Activated CD8-positive, alpha-beta memory T cell treated with anti-CD3 and anti-CD28 coated beads, Interleukin-2, amount 50 U/mL, for 1 hour (primary cell): Measurements from ENCODE around the gene OSBPL2.

Source experiments
- DNase-seq: peaks from one replicate; pipeline ENCODE4 v3.0.0-alpha.2; 2020; ENCODE audit errors: extremely low read depth

OSBPL2 gene

DNA sequence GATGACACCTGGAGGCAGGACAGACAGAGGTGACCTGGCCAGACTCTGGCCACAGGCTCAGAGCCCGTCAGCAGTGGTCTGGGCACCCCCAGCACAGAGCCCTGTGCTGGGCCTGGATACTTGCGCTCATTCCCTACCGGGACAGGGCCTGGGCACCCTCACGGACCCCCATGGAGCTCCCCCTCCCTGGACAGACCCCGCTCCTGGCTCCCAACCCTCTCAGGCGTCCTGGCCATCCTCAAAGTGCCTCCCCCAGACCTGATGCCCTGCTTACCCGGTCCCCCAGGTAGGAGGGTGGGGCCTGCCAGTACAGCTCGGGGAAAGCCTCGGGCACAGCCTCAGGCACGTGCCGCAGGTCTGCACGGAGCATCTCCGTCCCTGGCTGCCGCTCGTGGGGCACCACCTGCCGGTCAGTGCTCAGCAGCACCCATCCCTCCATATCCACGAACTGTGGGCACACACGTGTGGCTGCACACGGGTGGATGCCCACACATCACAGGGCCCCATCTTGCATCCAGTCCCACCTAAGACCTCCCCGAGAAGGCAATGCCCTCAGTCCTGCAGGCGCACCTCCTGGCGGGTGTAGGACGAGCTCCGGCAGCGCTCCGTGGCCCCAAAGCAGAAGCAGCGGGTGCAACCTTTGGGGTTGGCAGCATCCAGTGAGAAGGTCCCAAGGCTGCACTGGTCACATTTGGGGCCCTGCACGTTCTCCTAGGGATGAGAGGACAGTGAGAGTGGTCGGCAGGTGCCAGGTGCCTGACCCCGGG is 88.8 kb downstream of the OSBPL2 start:
- DNase-seq, result no peak

DNA sequence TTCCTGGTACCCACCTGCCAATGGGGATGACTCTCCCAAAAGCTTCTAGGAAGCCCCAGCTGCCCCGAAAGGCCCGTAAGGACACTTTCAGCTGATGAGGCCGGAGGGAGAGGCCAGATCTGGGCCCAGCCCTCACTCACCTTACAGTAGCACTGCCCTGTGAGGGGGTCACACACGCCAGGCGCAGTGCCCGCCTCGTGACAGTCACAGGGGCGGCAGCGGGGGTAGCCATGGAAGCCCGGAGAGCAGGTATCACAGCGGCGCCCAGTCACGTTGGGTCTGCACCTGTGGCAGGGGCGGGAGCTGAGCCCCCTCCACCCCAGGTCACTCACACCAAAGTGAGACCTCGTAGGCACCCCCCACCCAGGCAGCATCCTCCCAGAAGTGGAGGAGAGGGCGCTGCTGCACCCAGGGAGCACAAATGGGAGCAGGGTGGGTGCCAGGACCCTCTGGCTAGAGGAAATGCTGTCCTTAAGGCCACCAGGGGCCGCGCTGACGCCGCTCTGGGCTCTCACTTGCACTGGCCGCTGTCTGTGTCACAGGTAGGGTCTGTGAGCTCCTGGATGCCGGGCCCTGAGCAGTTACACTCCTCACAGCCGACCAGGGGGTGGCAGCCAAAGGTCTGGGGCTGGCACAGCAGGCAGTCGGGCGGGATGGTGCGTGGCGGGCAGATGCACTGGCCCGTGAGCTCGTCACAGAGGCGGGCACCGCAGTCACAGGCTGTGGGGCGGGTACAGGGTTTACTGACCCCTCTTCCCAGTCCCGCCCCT is 89.6 kb downstream of the OSBPL2 start:
- no peak for DNase-seq

DNA sequence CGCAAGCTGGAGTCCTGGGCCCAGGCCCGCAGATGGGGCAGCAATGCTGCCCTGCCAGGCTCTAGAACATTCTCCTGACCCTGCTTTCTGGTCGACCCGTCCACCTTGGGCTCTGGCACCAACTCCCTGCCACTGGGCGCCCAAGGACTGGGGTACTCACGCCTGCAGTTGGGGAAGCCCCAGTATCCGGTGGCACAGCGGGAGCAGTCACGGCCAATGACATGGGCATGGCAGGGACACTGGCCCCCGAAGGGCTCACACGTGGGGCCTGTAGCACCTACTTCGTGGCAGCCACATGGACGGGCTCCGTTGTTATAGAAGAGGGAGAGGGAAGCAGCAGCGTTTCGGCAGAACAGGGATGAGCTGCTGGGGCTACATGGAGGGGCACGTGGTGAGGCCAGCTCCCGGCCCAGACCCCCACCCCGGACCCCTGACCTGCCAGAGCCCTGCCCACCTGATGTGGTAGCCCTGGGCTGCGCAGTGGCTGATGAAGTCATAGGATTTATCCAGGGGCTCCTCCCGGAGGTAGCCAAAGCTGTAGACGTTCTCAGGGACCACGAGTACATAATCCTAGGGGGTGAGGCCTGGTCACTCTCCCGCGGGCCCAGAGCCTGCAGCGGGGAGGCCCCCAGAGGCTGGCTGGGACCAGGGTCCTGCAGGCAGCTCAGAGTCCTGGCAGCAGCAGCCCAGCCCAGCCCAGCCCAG is 90.5 kb downstream of the OSBPL2 start:
- DNase-seq, result no peak

DNA sequence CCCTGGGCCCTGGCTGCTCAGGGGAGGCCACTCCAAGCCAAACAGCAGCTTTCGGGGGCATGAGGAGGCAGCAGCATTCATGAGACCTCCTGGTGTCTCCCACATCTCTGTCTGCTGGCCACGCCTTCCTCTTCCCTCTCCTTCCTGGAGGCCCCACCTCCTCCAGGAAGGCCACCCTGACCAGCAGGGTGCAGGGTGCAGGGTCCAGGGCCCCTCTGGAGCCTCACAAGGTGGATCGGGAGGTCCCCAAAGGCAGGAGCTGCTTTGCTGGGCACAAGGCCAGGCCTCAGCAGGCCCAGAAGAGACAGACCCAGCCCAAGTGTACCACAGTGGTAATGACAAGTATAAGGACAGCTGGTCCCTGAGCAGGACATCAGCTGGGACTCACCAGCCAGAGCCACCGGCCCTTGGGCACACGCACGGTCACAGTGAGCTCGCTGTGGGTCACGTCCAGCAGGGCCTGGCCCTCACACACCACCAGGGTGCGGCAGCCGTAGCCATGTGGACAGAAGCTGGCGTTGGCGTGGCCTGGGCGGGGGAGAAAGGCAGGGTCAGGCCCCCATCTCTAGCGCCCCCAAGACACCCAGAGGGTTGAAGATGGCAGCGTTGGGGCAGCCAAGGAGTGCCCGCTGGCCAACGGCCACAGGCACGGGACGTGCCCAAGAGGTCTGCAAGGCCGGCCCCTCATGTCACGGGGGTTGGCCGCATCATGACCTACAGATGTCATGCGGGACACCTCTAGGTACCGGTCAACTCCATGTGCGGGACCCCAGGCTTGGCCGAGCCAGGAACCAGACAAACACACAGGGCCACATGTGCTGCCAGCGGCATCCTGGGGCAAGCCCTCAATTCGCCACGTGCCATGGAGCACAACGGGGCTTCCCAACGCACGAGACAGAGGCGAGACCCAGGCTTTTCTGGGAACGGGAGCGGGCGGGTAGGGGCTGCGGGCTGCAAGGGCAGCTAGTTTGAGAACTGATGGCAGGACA is 91.4 kb downstream of the OSBPL2 start:
- no peak for DNase-seq

DNA sequence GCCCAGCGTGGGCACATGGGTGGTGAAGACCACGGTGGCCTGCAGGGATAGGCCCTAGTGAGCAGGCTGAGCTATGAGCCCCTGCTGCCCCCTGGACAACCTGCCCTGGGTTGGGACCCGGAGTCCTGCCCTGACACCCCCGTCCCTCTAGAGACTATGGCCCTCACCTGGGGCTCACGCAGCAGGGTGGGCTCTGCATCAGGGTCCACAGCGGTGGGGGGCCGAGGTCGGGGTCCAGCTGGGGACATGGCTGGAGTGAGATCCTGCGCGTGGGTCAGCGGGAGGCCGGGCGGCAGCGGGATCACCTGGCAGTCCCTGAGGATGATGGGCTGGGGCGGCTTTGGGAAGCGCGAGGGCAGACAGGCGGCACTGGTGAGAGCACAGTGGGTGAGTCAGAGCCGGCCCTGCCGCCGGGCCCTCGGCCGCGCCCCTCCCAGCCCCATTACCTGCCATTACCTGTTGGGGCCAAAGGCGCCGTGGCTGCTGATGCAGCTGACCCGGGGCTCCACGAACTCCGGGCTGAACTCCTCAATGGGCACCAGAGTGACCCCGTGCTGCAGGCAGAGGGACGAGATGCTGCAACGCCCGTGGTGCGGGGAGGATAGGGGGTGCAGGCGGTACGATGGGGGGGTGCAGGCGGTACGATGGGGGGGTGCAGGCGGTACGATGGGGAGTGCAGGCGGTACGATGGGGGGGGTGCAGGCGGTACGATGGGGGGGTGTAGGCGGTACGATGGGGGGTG is 92.4 kb downstream of the OSBPL2 start:
- no peak for DNase-seq

DNA sequence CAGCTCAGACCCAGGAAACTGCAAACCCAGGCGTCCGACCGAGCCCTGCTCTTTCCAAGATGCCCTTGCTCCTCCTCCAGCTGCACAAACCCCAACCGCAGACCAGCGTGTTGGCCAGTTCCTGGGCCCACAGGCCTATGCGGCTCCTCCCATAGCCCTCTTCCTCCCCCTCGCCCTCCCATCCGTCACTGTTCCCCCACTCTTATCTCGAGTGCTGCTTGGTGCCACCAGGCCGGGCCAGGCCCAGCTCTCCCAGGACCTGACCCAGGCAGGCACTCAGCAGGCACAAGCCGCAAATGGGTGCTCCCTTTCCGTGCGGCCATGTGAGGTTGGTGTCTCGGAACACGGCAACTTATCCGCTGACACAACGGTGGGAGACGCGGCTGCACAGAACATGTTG is 93.0 kb downstream of the OSBPL2 start:
- DNase-seq, result no peak

DNA sequence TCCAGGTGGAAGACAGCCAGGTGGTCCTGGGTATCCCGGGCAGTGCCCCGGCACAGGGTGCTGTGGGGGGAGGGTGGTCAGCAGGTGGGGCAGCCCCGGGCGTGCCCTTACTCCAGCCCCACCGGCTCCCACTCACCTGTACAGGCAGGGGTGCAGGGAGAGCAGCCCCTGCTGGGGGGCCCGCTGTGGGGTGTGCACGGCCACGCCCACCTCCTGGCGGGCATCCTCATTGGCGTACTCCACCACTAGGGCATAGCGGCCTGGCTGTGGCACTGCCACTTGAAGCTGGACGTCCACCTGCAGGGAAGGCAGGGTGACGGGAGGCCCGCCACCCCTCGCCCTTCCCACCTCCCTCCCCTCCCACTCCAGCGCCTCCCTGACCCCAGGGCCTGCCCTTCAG is 94.1 kb downstream of the OSBPL2 start:
- DNase-seq, result no peak

DNA sequence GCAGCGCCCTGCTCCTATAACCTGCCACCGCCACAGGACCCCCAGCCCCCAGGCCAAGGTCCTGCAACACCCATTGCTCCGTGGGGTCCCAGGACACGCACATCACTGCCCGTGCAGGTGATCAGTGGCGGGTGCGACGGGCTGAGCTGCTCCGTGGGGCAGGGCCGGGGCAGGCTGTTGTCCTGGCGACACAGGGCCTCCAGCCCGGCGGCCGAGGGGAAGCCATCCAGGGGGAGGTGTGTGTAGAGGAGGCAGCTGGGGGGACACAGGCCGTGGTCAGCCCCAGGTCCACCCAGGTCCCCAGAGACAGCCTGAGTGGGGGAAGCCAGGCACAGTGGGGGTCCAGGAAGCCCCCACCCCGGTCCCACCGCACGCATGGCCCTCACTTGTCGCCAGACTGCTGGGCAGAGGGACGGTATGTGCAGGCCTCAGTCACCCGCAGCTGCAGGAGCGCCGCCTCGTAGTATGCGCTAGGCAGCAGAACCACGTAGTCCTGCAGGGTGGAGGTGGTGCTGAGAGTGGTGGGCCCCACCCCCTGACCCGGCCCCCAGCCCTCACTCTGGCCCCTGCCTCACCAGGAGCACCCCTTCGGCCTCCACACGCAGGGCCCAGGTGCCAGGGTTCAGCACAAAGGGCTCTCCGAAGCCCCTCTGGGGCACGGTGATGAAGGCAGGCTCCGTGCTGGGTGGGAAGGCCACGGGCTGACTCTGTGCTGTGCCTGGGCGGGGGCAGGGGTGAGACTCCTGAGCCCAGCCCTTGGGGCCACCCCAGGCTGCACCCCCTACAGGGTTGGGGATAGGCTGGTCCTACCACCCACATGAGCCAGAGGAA is 94.9 kb downstream of the OSBPL2 start:
- DNase-seq, result no peak

DNA sequence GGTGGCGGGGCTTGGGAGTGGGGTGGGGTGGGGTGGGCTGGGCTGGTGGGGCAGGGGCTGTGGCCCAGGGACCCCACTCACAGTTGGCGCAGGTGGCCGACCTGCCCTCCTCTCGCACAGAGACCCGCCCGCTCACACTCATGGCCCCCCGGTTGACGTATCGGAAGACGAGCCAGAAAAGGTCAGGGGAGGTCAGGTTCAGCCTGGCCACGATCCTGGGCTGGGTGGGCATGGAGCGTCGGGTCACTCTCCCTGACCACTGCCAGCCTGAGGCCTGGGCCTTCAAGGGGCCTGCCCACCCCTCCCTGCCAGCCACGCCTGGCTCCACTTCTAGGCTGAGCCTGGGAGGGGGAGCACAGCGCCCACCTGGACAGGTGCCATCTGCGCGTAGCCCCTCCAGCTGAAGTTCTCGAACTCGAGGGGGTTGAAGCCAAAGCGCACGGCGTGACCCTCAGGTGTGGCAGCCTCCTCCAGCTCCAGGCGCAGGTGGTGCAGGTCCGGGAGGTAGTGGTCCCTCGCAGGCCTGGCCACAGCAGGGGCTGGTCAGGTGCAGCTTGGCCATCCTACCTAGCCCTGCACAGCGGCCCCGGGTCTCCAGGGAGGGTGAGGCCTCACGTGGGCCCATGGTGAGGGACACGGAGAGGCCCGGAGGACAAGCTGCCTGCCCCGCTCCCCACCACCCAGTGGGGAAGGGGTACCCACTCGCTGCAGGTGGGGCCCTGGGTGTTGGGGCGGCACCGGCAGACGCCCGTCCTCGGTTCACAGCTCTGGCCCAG is 95.7 kb downstream of the OSBPL2 start:
- no peak for DNase-seq

DNA sequence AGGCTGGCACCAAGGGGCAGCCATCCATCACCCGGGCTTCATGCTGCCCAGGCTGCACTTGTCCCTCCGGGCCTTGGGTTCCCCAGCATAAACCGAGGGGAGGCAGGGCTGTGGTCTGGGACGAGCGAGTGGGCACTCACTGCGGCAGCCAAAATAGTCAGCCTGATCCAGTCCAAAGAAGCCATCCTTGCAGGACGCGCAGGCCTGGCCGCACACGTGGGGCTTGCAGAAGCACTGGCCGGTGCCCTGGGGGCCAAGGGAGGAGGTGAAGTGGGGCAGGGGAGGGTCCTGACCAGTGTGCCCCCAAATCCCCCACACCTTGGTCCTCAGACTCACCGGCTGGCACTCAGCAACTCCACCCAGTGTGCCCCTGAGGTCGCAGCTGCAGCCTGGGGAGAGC is 96.6 kb downstream of the OSBPL2 start:
- DNase-seq, result no peak

DNA sequence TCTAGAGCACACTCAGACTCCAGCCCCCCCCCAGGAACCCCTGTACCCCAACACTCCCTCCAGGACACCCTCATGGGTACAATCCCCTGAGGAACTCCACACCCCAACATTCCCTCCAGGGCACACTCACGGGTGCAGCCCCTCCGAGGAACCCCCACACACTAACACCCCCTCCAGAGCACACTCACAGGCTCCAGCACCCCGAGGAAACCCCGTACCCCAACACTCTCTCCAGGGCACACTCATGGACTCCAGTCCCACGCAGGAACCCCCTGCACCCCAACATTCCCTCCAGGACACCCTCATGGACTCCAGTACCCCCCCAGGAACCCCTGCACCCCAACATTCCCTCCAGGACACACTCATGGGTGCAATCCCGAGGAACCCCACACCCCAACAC is 97.2 kb downstream of the OSBPL2 start:
- DNase-seq, result no peak

DNA sequence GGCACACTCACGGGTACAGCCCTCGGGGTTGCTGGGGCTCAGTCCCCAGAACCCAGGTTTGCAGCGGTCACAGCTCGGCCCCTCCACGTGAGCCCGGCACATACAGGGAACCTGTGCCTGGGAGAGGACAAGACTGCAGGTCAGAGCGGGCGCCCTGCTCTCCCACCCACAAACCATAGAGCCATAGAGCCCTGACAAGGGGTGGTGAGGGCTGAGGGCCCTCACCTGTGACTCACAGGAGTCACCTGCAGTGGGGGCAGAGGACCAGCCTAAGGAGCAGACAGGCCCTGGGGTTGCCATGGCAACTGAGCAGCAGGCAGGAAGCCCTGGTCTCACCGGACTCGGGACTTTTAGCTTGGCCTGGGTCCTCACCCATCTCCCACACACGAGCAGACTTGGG is 98.0 kb downstream of the OSBPL2 start:
- DNase-seq, result no peak

DNA sequence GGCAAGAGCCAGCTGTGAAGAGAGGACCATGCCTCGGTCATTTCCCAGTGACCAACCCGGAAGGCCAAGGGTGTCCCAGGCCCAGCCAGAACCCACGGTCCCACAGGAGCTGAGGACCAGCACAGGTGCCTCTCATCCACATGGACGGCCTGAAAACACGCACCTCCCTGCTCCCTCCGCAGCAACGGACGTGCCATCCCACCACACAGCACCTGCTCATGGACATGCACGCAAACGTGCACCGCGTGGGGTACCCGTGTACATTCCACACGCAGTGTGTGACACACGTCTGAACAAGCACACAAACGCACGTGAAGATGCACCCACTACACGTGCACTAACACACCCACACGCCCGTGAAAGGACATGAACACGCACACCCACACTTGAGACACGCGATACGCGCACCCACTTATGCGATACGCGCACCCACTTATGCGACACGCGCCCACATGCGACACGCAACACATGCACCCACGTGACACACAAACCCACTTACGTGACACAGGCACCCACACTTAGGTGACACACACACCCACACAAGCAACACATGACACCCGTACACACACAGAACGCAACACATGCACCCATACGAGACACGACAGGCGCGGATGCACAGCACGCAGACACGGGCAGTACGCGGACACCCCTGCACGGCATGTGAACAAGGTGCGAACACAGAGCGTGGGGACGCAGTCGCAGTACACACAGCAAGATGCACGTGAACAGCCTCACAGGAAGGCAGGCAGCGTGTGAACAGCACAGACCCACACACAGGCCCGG is 98.6 kb downstream of the OSBPL2 start:
- no peak for DNase-seq

DNA sequence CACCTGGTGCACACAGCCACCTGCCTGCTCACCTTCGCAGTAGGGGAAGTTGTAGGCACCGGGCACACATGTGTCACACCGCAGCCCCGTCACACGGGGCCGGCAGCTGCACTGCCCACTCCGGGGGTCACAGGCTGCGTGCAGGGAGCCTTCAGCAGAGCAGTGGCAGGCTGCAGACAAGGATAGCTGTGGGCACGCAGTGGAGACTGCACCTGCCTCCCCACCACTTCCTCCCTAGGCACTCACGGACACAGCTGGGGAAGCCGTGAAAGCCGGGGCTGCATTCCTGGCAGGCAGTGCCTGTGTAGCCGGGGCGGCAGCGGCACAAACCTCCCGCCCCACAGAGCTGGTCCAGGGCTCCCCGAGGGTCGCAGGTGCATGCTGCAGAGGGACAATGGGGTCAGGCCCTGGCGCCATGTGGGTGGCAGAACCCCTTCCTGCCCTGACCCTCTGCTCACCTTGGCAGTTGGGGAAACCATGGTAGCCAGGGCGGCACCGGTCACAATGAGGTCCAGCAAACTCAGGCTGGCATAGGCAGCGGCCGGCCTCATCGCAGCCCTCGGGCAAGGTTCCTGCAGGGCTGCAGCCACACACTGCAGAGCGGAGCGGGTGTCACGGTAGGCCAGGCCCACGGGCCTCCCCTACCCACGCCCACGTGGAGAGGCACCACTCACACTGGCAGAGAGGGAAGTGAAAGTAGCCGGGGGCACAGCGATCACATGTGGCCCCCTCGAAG is 99.4 kb downstream of the OSBPL2 start:
- DNase-seq, result no peak

DNA sequence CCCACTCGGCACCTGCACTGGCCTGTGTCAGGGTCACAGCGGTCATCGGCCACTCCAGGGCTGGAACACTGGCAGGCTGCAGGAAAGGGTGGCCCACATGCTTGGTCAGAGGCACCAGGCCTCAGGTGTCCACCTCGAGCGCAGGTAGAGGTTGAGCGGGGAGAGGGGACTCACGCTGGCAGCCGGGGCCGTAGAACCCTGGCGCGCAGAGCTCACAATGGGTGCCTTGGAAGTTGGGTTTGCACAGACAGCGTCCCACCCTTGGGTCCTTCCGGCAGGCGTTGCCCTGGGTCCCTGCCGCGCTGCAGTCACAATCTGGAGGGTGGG is 99.9 kb downstream of the OSBPL2 start:
- DNase-seq, result no peak

DNA sequence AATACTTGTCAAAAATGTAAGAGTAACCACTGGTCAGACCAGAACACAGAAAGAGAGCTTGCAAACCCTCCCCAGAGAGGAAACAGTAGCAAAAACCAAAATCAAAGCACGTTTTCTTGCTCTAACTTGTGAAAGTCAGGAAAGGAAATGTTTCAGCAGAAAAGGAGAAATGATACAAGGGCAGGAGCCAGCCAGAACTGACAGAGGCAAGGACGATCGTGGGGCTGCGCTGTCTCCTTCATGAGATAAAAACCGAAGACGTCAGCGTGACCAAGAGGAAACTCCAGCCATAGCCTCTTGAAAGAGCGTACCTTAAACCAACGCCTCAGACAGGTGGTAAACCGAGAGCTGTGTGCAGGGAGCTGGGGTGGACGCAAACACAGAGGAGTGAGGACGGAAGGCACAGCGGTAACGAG is 101.3 kb downstream of the OSBPL2 start:
- DNase-seq, result no peak

DNA sequence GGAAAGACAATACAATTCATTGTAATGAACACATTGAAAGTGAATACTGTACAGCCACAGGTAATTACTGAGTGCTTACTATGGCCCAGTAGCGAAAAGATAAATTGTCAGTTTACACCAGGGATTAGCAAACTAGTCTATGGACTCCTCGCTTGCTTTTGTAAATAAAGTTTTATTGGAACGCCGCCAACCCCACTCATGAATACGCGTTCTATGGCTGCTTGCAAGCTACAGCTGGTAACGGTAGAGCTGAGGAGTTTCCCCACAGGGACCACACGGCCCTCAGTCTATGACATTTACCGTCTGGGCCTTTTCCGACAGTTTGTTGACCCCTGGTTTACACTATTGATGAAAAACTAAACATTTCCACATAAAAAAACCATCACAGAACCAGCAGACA is 104.6 kb downstream of the OSBPL2 start:
- no peak for DNase-seq

DNA sequence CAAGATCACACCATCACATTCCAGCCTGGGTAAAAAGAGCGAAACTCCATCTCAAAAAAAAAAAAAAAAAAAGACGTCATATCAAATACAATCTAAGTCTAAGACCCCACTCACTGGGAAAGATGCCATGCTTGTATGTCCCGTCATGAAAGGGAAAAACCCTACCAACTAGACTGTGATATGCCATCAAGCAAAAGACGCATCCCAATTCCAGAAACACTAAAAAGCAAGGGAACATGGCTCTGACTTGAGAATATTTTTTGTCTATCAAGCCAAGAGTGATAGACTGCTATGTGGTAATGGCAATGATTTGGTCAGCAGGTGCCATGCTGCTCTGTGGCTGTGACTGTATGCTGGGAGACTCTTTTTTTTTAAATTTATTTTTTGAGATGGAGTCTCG is 105.8 kb downstream of the OSBPL2 start:
- no peak for DNase-seq
